Measurements from ENCODE around the gene PNLDC1. TPM values are rescaled to one million over a fixed set of nuclear protein-coding genes. Genes with fewer than 3 reads are reported as not detected.

The PNLDC1 gene
- total and polyA plus RNA-seq, 2 of the 4 experiments (the other 2 are of a cell fraction), result not detected

GRCh38 chr6:159854959-159855358 is 54.9 kb downstream of the PNLDC1 start:
- TF ChIP-seq RAD21 (IDR thresholded peaks at IDR 0.05; ENCODE audit: low read length), result no peak
- TF ChIP-seq SMC3 (IDR thresholded peaks at IDR 0.05; ENCODE audit: low read depth, low read length), result no peak
- no peak for TF ChIP-seq MXI1 (IDR thresholded peaks at IDR 0.05; ENCODE audit: borderline replicate concordance, low read depth, low read length)
- no peak for TF ChIP-seq USF2 (IDR thresholded peaks at IDR 0.05; ENCODE audit: low read depth, low read length)
- no peak for TF ChIP-seq RCOR1 (IDR thresholded peaks at IDR 0.05; ENCODE audit: insufficient replicate concordance, low read length)
- dilution Hi-C loops (cut with HindIII; ENCODE audit: low sequenced_read_pairs, unreplicated experiment) (no loop called here), in situ Hi-C loops (cut with MboI; ENCODE audit: low sequenced_read_pairs) (loop anchor here (25.0 kb wide), 1 partner anchor 607 kb away; no protein-coding TSS in a partner anchor), intact Hi-C loops (cut with micrococcal nuclease) (no loop called here)
- Histone ChIP-seq H2AK9ac (replicated peaks; ENCODE audit: low read depth, low read length, poor library complexity) (no peak overlapping the region), H3K4me2 (ENCODE audit: low read depth, low read length) (no peak overlapping the region), H2AK5ac (ENCODE audit: low read depth, low read length) (no peak overlapping the region), H3K4me1 (ENCODE audit: control insufficient read depth, insufficient read depth, low read length) (no peaks in the 10 kb centered on the region), H3K23ac (ENCODE audit: low read depth, low read length) (no peak overlapping the region), H3K18ac (ENCODE audit: low read depth, low read length) (no peak overlapping the region), H2BK20ac (ENCODE audit: low read depth, low read length) (no peak overlapping the region), H4K20me1 (ENCODE audit: insufficient read depth, low read length) (no peaks in the 10 kb centered on the region), H3K36me3 (ENCODE audit: control insufficient read depth, insufficient read depth, low read length) (no peaks in the 10 kb centered on the region), H2BK120ac (ENCODE audit: low read depth, low read length) (no peak overlapping the region), H3K79me1 (ENCODE audit: low read depth in 1 of 2, low read length in 2 of 2) (no peaks in the 10 kb centered on the region), H3K27ac (ENCODE audit: insufficient read depth, low read length) (no peak overlapping the region), H3K4ac (ENCODE audit: low read depth, low read length) (no peak overlapping the region), H2BK15ac (ENCODE audit: low read depth, low read length) (no peak overlapping the region), H4K8ac (ENCODE audit: low read depth in 2 of 2, low read length in 2 of 2) (no peak overlapping the region), H3K9me1 (ENCODE audit: insufficient read depth, low read length) (no peaks in the 10 kb centered on the region), H2AFZ (replicated peaks; ENCODE audit: low read length, poor library complexity) (no peak overlapping the region), H4K91ac (ENCODE audit: insufficient read depth, low read depth, low read length) (no peak overlapping the region), H3K9me3 (ENCODE audit: control insufficient read depth, insufficient read depth, low read length) (no peaks in the 10 kb centered on the region), H3K56ac (ENCODE audit: extremely low read depth, insufficient read depth, low read length) (no peak overlapping the region), H4K5ac (ENCODE audit: low read depth, low read length) (no peak overlapping the region), H3K4me3 (ENCODE audit: insufficient read depth, low read depth, low read length) (no peak overlapping the region), H2BK5ac (ENCODE audit: low read depth, low read length, poor library complexity, severe bottlenecking) (no peak overlapping the region), H3K9ac (ENCODE audit: low read depth, low read length) (no peak overlapping the region), H3K27me3 (ENCODE audit: control insufficient read depth, insufficient read depth, low read length) (peaks cover 5% of the 10 kb centered on the region), H3K14ac (replicated peaks; ENCODE audit: low read depth, low read length) (no peak overlapping the region)
- ChIA-PET POLR2A (ENCODE audit: unreplicated experiment) (interaction anchor here (0.6 kb wide), 1 partner anchor 12 kb away, joined by 3 read pairs; no protein-coding TSS in a partner anchor), CTCF (interaction anchor here (0.6 kb wide), 1 partner anchor 14 kb away, joined by 3 read pairs; no protein-coding TSS in a partner anchor)
- no TSS peak for BruUV-seq (replicated peaks)
- WGBS, 2 experiments (ENCODE audit: extremely low coverage in 2 of 2, insufficient read length in 1 of 2), result no CpG with 5 or more reads among the region's 3 CpGs
- DNase-seq, result no peak
- ATAC-seq (ENCODE audit: low read depth), result no peak
